Measurements from ENCODE around the gene USH2A.
"Not testable (repeated sequence)": the region's sequence is repeated elsewhere in the genome, so short reads cannot be mapped to it uniquely, and the experiment has no call there.

USH2A gene

GRCh38 chr1:216175714-216176113, 247.5 kb downstream of the USH2A start:
- H3K4me3 ChIP-seq (ENCODE audit: low read depth, low read length) = no peak overlapping the region

GRCh38 chr1:216173376-216173995, 249.8 kb downstream of the USH2A start:
- DNase-seq (ENCODE audit: low read depth) = no peak
- no peak overlapping the region for H3K4me3 ChIP-seq (ENCODE audit: low read depth, low read length)

More at GRCh38 chr1:216175714-216176113, 247.5 kb downstream of the USH2A start:
- DNase-seq (ENCODE audit: low read depth) = no peak

- DNase-seq (ENCODE audit: low read depth) = no peak
- H3K4me3 ChIP-seq (ENCODE audit: low read depth, low read length) = no peak overlapping the region
These were observed 253.9 kb downstream of the USH2A start for GRCh38 chr1:216169351-216169750.

GRCh38 chr1:216168546-216168945, 254.7 kb downstream of the USH2A start:
- peak; percentile 70 for DNase-seq (ENCODE audit: low read depth)
- H3K4me3 ChIP-seq (ENCODE audit: low read depth, low read length) = no peak overlapping the region

- H3K4me3 ChIP-seq (ENCODE audit: low read depth, low read length) = no peak overlapping the region
- no peak for DNase-seq (ENCODE audit: low read depth)
These were observed 269.2 kb downstream of the USH2A start for GRCh38 chr1:216154063-216154462.

GRCh38 chr1:216153130-216153529, 270.1 kb downstream of the USH2A start:
- no peak for DNase-seq (ENCODE audit: low read depth)

GRCh38 chr1:216145451-216146018, 277.7 kb downstream of the USH2A start:
- not testable (repeated sequence) for DNase-seq (ENCODE audit: low read depth); H3K4me3 ChIP-seq (ENCODE audit: low read depth, low read length)

More at GRCh38 chr1:216153130-216153529, 270.1 kb downstream of the USH2A start:
- H3K4me3 ChIP-seq (ENCODE audit: low read depth, low read length) = no peak overlapping the region

- DNase-seq (ENCODE audit: low read depth) = no peak
- no peak overlapping the region for H3K4me3 ChIP-seq (ENCODE audit: low read depth, low read length)
These were observed 278.4 kb downstream of the USH2A start for GRCh38 chr1:216144661-216145450.

GRCh38 chr1:216142921-216143320, 280.3 kb downstream of the USH2A start:
- no peak overlapping the region for H3K4me3 ChIP-seq (ENCODE audit: low read depth, low read length)
- DNase-seq (ENCODE audit: low read depth) = no peak

GRCh38 chr1:216140730-216141524, 282.3 kb downstream of the USH2A start:
- H3K4me3 ChIP-seq (ENCODE audit: low read depth, low read length) = no peak overlapping the region
- peak; percentile 69 for DNase-seq (ENCODE audit: low read depth)

GRCh38 chr1:216124192-216124781, 299.0 kb downstream of the USH2A start:
- no peak overlapping the region for H3K4me3 ChIP-seq (ENCODE audit: low read depth, low read length)
- no peak for DNase-seq (ENCODE audit: low read depth)

GRCh38 chr1:216123446-216124191, 299.6 kb downstream of the USH2A start:
- no peak overlapping the region for H3K4me3 ChIP-seq (ENCODE audit: low read depth, low read length)
- DNase-seq (ENCODE audit: low read depth) = no peak

- H3K4me3 ChIP-seq (ENCODE audit: low read depth, low read length) = no peak overlapping the region
- no peak for DNase-seq (ENCODE audit: low read depth)
These were observed 303.6 kb downstream of the USH2A start for GRCh38 chr1:216119600-216119999.

- no peak for DNase-seq (ENCODE audit: low read depth)
- H3K4me3 ChIP-seq (ENCODE audit: low read depth, low read length) = no peak overlapping the region
These were observed 309.1 kb downstream of the USH2A start for GRCh38 chr1:216114180-216114579.

GRCh38 chr1:216113181-216113580, 310.1 kb downstream of the USH2A start:
- DNase-seq (ENCODE audit: low read depth) = no peak
- no peak overlapping the region for H3K4me3 ChIP-seq (ENCODE audit: low read depth, low read length)

GRCh38 chr1:216111842-216112241, 311.4 kb downstream of the USH2A start:
- DNase-seq (ENCODE audit: low read depth) = no peak
- H3K4me3 ChIP-seq (ENCODE audit: low read depth, low read length) = no peak overlapping the region

GRCh38 chr1:216095400-216095799, 327.8 kb downstream of the USH2A start:
- DNase-seq (ENCODE audit: low read depth) = no peak
- no peak overlapping the region for H3K4me3 ChIP-seq (ENCODE audit: low read depth, low read length)

GRCh38 chr1:216090556-216090955, 332.7 kb downstream of the USH2A start:
- no peak overlapping the region for H3K4me3 ChIP-seq (ENCODE audit: low read depth, low read length)
- DNase-seq (ENCODE audit: low read depth) = no peak

GRCh38 chr1:216086678-216087077, 336.6 kb downstream of the USH2A start:
- no peak for DNase-seq (ENCODE audit: low read depth)
- H3K4me3 ChIP-seq (ENCODE audit: low read depth, low read length) = no peak overlapping the region

Data from skeletal muscle cell (primary cell).